ENCODE results near the gene BLZF1.
"Not testable (repeated sequence)": the region's sequence is repeated elsewhere in the genome, so short reads cannot be mapped to it uniquely, and the experiment has no call there.

The BLZF1 gene

GRCh38 chr1:169390303-169390702, 22.3 kb downstream of the BLZF1 start:
- no peaks in the 10 kb centered on the region for H3K27me3 ChIP-seq (ENCODE audit: control insufficient read depth in 2 of 2, insufficient read depth in 2 of 2, low read length in 2 of 2)
- peaks cover 0 to 3% of the 10 kb centered on the region in 2 donors for H3K4me1 ChIP-seq (ENCODE audit: control insufficient read depth in 2 of 2, insufficient read depth in 2 of 2, low read length in 2 of 2)
- no peak overlapping the region for H3K4me3 ChIP-seq (ENCODE audit: low read length in 2 of 2)
- H3K36me3 ChIP-seq (ENCODE audit: control insufficient read depth in 2 of 2, insufficient read depth in 2 of 2, low read length in 2 of 2): peaks cover 18 to 44% of the 10 kb centered on the region in 2 donors
- no peak overlapping the region for H3K27ac ChIP-seq (ENCODE audit: low read depth in 2 of 2, low read length in 2 of 2)
- H3K9ac ChIP-seq (ENCODE audit: low read depth in 1 of 2, low read length in 2 of 2): no peak overlapping the region
- no peaks in the 10 kb centered on the region for H3K9me3 ChIP-seq (ENCODE audit: control insufficient read depth in 2 of 2, low read length in 2 of 2)

- Histone ChIP-seq H3K36me3 (ENCODE audit: control insufficient read depth in 2 of 2, insufficient read depth in 2 of 2, low read length in 2 of 2) (peaks cover 18 to 35% of the 10 kb centered on the region in 2 donors), H3K4me3 (ENCODE audit: low read length in 2 of 2) (no peak overlapping the region), H3K27ac (ENCODE audit: low read depth in 2 of 2, low read length in 2 of 2) (no peak overlapping the region), H3K9me3 (ENCODE audit: control insufficient read depth in 2 of 2, low read length in 2 of 2) (no peaks in the 10 kb centered on the region), H3K4me1 (ENCODE audit: control insufficient read depth in 2 of 2, insufficient read depth in 2 of 2, low read length in 2 of 2) (no peaks in the 10 kb centered on the region), H3K9ac (ENCODE audit: low read depth in 1 of 2, low read length in 2 of 2) (no peak overlapping the region), H3K27me3 (ENCODE audit: control insufficient read depth in 2 of 2, insufficient read depth in 2 of 2, low read length in 2 of 2) (no peaks in the 10 kb centered on the region)
Observed at GRCh38 chr1:169392406-169392805, 24.4 kb downstream of the BLZF1 start.

GRCh38 chr1:169395955-169396354, 28.0 kb downstream of the BLZF1 start:
- no peak overlapping the region for H3K9ac ChIP-seq (ENCODE audit: low read depth in 1 of 2, low read length in 2 of 2)
- no peak overlapping the region for H3K27ac ChIP-seq (ENCODE audit: low read depth in 2 of 2, low read length in 2 of 2)
- H3K4me3 ChIP-seq (ENCODE audit: low read length in 2 of 2): no peak overlapping the region
- no peaks in the 10 kb centered on the region for H3K9me3 ChIP-seq (ENCODE audit: control insufficient read depth in 2 of 2, low read length in 2 of 2)
- peaks cover 10 to 21% of the 10 kb centered on the region in 2 donors for H3K36me3 ChIP-seq (ENCODE audit: control insufficient read depth in 2 of 2, insufficient read depth in 2 of 2, low read length in 2 of 2)
- H3K27me3 ChIP-seq (ENCODE audit: control insufficient read depth in 2 of 2, insufficient read depth in 2 of 2, low read length in 2 of 2): no peaks in the 10 kb centered on the region
- no peaks in the 10 kb centered on the region for H3K4me1 ChIP-seq (ENCODE audit: control insufficient read depth in 2 of 2, insufficient read depth in 2 of 2, low read length in 2 of 2)

- not testable (repeated sequence) for H3K4me1 ChIP-seq (ENCODE audit: control insufficient read depth in 2 of 2, insufficient read depth in 2 of 2, low read length in 2 of 2); H3K27ac ChIP-seq (ENCODE audit: low read depth in 2 of 2, low read length in 2 of 2); H3K9ac ChIP-seq (ENCODE audit: low read depth in 1 of 2, low read length in 2 of 2); H3K4me3 ChIP-seq (ENCODE audit: low read length in 2 of 2); H3K27me3 ChIP-seq (ENCODE audit: control insufficient read depth in 2 of 2, insufficient read depth in 2 of 2, low read length in 2 of 2); H3K9me3 ChIP-seq (ENCODE audit: control insufficient read depth in 2 of 2, low read length in 2 of 2); H3K36me3 ChIP-seq (ENCODE audit: control insufficient read depth in 2 of 2, insufficient read depth in 2 of 2, low read length in 2 of 2)
Observed at GRCh38 chr1:169402578-169402977, 34.6 kb downstream of the BLZF1 start.

- not testable (repeated sequence) for H3K27ac ChIP-seq (ENCODE audit: low read depth in 2 of 2, low read length in 2 of 2); H3K9ac ChIP-seq (ENCODE audit: low read depth in 1 of 2, low read length in 2 of 2)
Observed at GRCh38 chr1:169408340-169408739, 40.3 kb downstream of the BLZF1 start.

GRCh38 chr1:169414952-169415351, 47.0 kb downstream of the BLZF1 start:
- Histone ChIP-seq H3K27ac (ENCODE audit: low read depth in 2 of 2, low read length in 2 of 2) (no peak overlapping the region), H3K4me3 (ENCODE audit: low read length in 2 of 2) (no peak overlapping the region)

More at GRCh38 chr1:169408340-169408739, 40.3 kb downstream of the BLZF1 start:
- H3K9me3 ChIP-seq (ENCODE audit: control insufficient read depth in 2 of 2, low read length in 2 of 2); H3K27me3 ChIP-seq (ENCODE audit: control insufficient read depth in 2 of 2, insufficient read depth in 2 of 2, low read length in 2 of 2); H3K4me3 ChIP-seq (ENCODE audit: low read length in 2 of 2); H3K4me1 ChIP-seq (ENCODE audit: control insufficient read depth in 2 of 2, insufficient read depth in 2 of 2, low read length in 2 of 2); H3K36me3 ChIP-seq (ENCODE audit: control insufficient read depth in 2 of 2, insufficient read depth in 2 of 2, low read length in 2 of 2): not testable (repeated sequence)

GRCh38 chr1:169421309-169421708, 53.3 kb downstream of the BLZF1 start:
- Histone ChIP-seq H3K9ac (ENCODE audit: low read depth in 1 of 2, low read length in 2 of 2) (no peak overlapping the region), H3K4me3 (ENCODE audit: low read length in 2 of 2) (no peak overlapping the region), H3K36me3 (ENCODE audit: control insufficient read depth in 2 of 2, insufficient read depth in 2 of 2, low read length in 2 of 2) (no peaks in the 10 kb centered on the region), H3K27me3 (ENCODE audit: control insufficient read depth in 2 of 2, insufficient read depth in 2 of 2, low read length in 2 of 2) (no peaks in the 10 kb centered on the region), H3K4me1 (ENCODE audit: control insufficient read depth in 2 of 2, insufficient read depth in 2 of 2, low read length in 2 of 2) (no peaks in the 10 kb centered on the region), H3K27ac (ENCODE audit: low read depth in 2 of 2, low read length in 2 of 2) (no peak overlapping the region), H3K9me3 (ENCODE audit: control insufficient read depth in 2 of 2, low read length in 2 of 2) (no peaks in the 10 kb centered on the region)

More at GRCh38 chr1:169414952-169415351, 47.0 kb downstream of the BLZF1 start:
- no peaks in the 10 kb centered on the region for H3K27me3 ChIP-seq (ENCODE audit: control insufficient read depth in 2 of 2, insufficient read depth in 2 of 2, low read length in 2 of 2)
- no peak overlapping the region for H3K9ac ChIP-seq (ENCODE audit: low read depth in 1 of 2, low read length in 2 of 2)
- no peaks in the 10 kb centered on the region for H3K9me3 ChIP-seq (ENCODE audit: control insufficient read depth in 2 of 2, low read length in 2 of 2)
- H3K36me3 ChIP-seq (ENCODE audit: control insufficient read depth in 2 of 2, insufficient read depth in 2 of 2, low read length in 2 of 2): no peaks in the 10 kb centered on the region
- H3K4me1 ChIP-seq (ENCODE audit: control insufficient read depth in 2 of 2, insufficient read depth in 2 of 2, low read length in 2 of 2): no peaks in the 10 kb centered on the region

GRCh38 chr1:169426174-169426705, 58.2 kb downstream of the BLZF1 start:
- Histone ChIP-seq H3K27me3 (ENCODE audit: control insufficient read depth in 2 of 2, insufficient read depth in 2 of 2, low read length in 2 of 2) (peaks cover 7 to 11% of the 10 kb centered on the region in 2 donors), H3K9me3 (ENCODE audit: control insufficient read depth in 2 of 2, low read length in 2 of 2) (no peaks in the 10 kb centered on the region), H3K9ac (ENCODE audit: low read depth in 1 of 2, low read length in 2 of 2) (no peak overlapping the region), H3K4me1 (ENCODE audit: control insufficient read depth in 2 of 2, insufficient read depth in 2 of 2, low read length in 2 of 2) (no peaks in the 10 kb centered on the region), H3K4me3 (ENCODE audit: low read length in 2 of 2) (no peak overlapping the region), H3K36me3 (ENCODE audit: control insufficient read depth in 2 of 2, insufficient read depth in 2 of 2, low read length in 2 of 2) (no peaks in the 10 kb centered on the region), H3K27ac (ENCODE audit: low read depth in 2 of 2, low read length in 2 of 2) (no peak overlapping the region)

GRCh38 chr1:169427081-169427641, 59.2 kb downstream of the BLZF1 start, which contains the start of gene CCDC181:
CCDC181 (minus strand) TSS chr1:169427474; CDS start chr1:169424927, 2,547 bp downstream.
- Histone ChIP-seq H3K9ac (ENCODE audit: low read depth in 1 of 2, low read length in 2 of 2) (no peak within 1 kb of the TSS), H3K27me3 (ENCODE audit: control insufficient read depth in 2 of 2, insufficient read depth in 2 of 2, low read length in 2 of 2) (peaks cover 7 to 11% of the 10 kb centered on the region in 2 donors)

More at GRCh38 chr1:169427081-169427641, 59.2 kb downstream of the BLZF1 start, which contains the start of gene CCDC181:
- no peaks in the 10 kb centered on the region for H3K9me3 ChIP-seq (ENCODE audit: control insufficient read depth in 2 of 2, low read length in 2 of 2)
- H3K4me3 ChIP-seq (ENCODE audit: low read length in 2 of 2): peak within 1 kb of the TSS; percentile 23 to 49
- H3K36me3 ChIP-seq (ENCODE audit: control insufficient read depth in 2 of 2, insufficient read depth in 2 of 2, low read length in 2 of 2): no peaks in the 10 kb centered on the region
- no peak within 1 kb of the TSS for H3K27ac ChIP-seq (ENCODE audit: low read depth in 2 of 2, low read length in 2 of 2)
- H3K4me1 ChIP-seq (ENCODE audit: control insufficient read depth in 2 of 2, insufficient read depth in 2 of 2, low read length in 2 of 2): no peaks in the 10 kb centered on the region
